HT-29 (cell line): ENCODE data around the gene PLCG2. TPM values are rescaled to one million over a fixed set of nuclear protein-coding genes. Genes with fewer than 3 reads are reported as not detected.
"Not testable (repeated sequence)": the region's sequence is repeated elsewhere in the genome, so short reads cannot be mapped to it uniquely, and the experiment has no call there.

Experiments
- DNase-seq: peaks from one replicate; pipeline ENCODE4 v3.0.0-alpha.2; 2015; ENCODE audit warnings: low spot score
- total RNA-seq: library from RNA; depleted of rRNA; stranded (reverse); fragments of >200 nt; shearing (Covaris generic); gene quantifications from 2 replicates; pipeline ENCODE4 v1.2.3, GENCODE V29; 2014

The PLCG2 gene
- total RNA-seq, 1 experiment from 2014 or later = 3.0 TPM

GRCh38 chr16:81877490-81877889 lies 98.4 kb downstream of the PLCG2 start:
- not testable (repeated sequence) for DNase-seq

DNA sequence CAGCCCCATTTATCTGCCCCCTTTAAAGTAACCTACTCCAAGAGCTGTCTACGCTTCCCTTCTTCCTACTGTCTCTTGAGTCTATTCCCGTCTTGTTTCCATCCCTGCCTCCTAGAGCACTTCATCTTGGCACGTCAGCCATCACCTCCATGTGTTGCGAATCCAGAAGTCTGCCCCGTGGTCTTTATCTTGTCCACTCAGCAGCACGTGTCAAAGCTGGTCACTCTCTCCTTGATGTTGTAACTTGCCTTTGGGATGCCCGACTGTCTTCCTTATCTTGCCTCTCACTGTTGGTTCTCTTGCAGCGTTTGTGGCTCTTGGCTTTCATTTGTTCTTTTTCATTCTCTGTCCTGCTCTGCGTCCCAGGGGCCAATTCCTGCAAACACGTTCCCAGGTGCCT lies 99.4 kb downstream of the PLCG2 start:
- no peak for DNase-seq

DNA sequence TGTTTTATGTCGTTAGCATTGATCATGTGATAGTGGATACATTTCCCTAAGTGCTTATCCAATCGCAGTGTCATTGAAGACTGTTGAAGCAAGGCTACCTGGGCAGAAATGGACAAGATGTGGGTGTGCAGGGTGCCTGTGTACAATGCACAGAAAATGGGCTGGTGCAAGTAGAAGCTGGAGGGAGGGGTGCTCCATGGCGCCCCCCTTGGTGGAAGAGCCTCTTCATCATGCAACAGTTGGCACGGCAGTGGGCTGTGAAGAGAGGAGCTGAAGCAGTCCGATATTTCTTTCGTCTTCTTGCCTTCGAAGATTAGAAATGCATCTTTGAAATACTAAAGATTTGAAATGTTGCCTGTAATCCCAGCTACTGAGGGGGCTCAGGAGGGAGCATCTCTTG lies 100.5 kb downstream of the PLCG2 start:
- DNase-seq = no peak

DNA sequence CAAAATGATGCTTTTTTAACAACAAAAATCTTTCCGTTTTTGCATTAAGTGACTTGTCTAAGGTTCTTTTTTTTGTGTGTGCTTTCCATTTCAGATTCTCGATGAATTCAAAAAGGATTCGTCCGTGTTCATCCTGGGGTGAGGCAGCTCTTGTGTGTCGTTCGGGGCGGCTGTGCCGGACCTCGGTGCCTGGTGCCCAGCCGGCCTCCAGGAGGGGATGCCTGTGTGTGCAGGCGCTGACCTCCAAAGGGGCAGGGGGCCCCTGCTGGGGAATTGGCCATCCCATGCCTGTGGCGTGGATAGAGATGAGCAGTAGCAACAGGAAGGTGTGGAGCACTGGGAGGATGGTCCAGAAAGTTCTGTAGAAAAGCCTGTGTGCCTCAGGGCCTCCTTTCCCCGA lies 101.7 kb downstream of the PLCG2 start:
- DNase-seq = no peak

GRCh38 chr16:81881228-81881627 lies 102.1 kb downstream of the PLCG2 start:
- DNase-seq = no peak

GRCh38 chr16:81882559-81882958 lies 103.5 kb downstream of the PLCG2 start:
- no peak for DNase-seq

DNA sequence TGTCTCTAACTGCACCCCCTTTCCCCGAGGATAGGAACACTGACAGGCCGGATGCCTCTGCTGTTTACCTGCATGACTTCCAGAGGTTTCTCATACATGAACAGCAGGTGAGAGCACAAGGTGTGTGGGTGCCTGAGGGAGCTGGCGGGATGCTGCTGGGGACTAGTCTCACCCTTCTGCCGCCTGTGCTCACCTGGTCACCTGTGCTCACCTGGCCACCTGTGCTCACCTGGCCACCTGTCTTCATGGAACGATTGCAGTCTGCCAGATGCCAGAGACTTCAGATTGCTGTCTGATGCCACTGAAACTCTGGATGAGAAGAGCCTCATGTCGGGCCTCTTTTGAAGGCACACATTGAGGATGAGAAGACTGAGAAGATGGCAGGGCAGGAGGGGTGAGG lies 104.1 kb downstream of the PLCG2 start:
- no peak for DNase-seq

- peak; percentile 79 for DNase-seq
Measured at GRCh38 chr16:81885976-81886586, 107.0 kb downstream of the PLCG2 start.

- no peak for DNase-seq
Measured at GRCh38 chr16:81888520-81889394, 109.7 kb downstream of the PLCG2 start.

DNA sequence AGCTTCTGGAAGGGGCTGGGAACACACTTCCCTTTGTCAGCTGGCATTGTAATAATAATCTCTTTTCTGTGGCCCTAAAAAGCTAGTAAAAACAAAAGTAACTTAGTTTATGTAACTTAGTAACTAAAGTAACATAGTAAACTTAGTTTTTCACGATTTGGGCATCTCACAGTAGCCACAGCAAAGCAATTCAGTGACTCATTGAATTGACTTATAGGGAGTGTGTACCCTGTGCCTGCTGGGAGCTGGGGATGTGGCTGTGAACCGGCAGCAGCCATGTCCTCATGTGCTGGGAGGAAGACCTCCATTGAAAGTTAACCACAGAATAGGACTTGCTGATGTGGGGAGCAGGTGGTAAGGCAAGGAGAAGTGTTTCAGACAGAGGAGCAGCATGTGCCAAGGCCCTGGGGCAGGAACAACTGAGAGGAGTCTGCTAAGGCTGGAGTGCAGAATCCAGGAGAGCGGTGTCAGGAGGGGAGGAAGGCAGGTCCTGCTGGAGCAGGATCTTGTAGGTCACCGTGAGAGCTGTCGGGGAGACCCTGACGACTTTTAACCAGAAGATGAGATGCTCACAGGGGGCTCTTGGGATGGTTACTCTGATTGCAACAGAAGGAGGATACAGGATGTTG lies 112.8 kb downstream of the PLCG2 start:
- no peak for DNase-seq

DNA sequence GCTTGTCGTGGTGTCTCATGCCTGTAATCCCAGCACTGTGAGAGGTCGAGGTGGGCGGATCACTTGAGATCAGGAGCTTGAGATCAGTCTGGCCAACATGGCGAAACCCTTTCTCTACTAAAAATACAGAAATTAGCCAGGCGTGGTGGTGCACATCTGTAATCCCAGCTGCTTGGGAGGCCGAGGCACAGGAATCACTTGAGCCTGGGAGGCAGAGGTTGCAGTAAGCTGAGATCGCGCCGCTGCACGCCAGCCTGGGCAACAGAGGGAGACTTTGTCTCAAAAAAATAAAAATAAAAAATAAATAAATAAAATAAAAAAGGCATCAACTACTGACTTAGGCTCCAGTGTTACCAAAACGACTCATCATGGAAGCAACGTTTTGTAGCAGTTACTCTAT lies 115.5 kb downstream of the PLCG2 start:
- no peak for DNase-seq

DNA sequence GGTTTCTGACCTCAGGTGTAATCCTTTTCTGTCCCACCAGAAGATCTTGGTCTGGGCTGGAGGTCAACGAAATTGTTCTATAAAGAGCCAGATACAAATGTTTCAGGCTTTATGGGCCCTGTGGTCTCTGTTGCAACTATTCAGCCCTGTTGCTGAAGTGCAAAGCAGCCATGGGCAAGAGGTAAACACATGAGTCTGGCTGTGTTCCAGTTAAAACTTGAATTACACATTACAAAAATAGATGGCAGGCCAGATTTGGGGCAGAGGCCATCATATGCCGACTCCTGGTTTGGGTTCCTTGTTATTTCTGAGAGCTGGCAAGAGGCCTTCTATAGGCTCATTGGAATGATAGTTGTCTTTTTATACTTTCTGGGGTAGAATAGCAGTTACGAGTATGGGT lies 117.8 kb downstream of the PLCG2 start:
- DNase-seq = peak; percentile 7

DNA sequence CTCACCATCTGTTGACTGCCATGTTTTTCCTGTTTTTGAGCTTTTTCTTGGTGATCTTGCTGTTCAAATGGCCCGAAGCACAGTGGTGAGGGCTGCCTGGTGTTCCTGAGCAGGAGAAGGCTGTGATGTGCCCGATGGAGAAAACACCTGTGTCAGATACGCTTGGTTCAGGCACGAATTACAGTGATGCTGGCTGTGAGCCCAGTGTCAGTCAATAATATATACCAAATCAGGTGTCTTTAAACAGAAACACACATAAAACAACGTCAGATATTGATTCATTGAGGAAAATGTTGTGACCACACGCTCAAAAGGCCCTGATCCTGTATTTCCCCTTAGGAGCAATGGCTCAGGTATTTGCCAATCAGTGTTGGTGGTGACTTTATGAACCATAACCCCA lies 120.5 kb downstream of the PLCG2 start:
- DNase-seq = peak; percentile 32

DNA sequence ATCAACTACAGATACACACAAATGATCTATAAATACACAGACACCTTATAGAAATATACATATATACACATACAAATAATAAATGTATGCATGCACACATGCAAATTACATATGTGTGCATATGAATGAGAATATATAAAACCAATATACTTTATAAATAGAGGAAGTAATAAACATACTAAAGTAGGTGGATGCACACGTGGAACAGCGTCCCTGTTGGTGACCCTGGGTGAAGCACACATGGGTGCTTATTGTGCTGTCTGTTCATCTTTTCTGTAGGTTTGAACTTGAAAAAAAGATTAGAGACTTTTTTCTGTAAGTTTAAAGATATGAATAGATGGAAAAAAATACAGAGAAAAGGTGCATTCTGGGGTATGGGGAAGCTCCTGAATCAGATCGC lies 120.9 kb downstream of the PLCG2 start:
- DNase-seq = peak; percentile 15

DNA sequence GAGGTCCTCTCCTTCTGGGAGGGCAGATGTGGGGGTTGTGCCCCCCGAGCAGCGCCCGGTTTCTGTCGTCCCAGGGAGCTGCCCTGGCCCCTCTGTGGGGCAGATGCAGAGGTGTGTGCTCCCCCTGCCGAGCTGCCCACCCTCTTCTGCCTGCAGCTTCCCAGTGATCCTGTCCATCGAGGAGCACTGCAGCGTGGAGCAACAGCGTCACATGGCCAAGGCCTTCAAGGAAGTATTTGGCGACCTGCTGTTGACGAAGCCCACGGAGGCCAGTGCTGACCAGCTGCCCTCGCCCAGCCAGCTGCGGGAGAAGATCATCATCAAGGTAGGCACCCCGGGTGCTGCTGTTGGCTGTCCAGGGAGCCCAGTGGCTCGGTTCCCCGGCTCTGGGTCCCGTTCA lies 121.4 kb downstream of the PLCG2 start:
- DNase-seq = no peak

DNA sequence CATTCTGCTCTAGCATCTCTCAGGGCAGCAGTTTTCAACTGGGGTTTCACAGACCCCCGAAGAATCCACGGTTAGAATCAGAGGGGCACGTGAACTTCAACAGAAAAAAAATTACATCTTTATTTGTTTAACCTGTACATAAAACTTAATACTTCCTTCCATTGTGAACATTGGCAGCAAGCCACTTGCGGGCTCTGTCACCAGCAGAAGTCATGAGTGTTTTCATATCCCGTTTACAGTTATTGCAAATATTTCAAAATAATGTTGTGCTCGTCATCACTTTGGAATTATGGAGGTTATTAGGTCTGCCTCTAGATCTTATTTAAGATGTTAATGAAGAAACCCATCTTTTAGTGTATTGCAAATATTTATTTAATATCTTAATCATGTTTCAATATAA lies 122.4 kb downstream of the PLCG2 start:
- peak; percentile 37 for DNase-seq

- DNase-seq = peak; percentile 31
Measured at GRCh38 chr16:81902025-81902424, 122.9 kb downstream of the PLCG2 start.

DNA sequence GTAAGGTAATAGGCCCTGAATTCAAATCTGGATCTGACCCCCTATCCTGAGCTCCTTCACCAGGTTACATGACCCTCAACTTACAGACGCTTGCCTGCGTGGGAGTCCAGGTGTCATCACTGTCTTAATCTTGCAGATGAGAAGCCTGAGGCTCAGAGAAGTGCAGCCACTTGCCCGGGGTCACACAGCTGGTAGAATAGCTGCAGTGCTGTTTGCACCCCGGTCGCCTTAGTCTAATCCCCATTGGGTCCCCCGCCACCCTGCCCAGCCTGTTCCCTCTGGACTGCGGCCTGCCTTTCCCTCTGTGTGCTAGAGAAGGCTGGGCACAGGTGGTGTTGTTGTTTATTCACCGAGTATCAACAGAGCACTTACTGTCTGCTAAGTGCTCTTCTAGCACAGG lies 125.2 kb downstream of the PLCG2 start:
- no peak for DNase-seq

- no peak for DNase-seq
Measured at GRCh38 chr16:81905277-81905676, 126.2 kb downstream of the PLCG2 start.

DNA sequence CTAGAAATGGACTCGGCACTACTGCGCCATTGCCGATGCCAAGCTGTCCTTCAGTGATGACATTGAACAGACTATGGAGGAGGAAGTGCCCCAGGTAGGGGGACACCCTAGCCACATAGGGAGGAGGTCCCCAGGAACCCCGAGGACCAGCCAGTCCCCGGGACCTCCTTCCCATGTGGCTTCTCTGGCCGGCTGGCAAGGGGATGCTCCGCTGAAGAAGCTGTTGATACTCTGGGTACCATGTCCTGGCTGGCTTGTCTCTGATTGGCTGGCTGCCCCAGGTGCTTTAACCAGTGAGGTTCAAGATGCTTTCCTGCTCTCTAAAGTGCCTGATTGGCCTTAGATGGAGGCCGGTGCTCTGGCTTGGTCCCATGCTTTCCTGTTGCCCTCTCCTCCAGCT lies 128.6 kb downstream of the PLCG2 start:
- no peak for DNase-seq

- DNase-seq = no peak
Measured at GRCh38 chr16:81908466-81909262, 129.6 kb downstream of the PLCG2 start.

- no peak for DNase-seq
Measured at GRCh38 chr16:81910366-81910885, 131.3 kb downstream of the PLCG2 start.
